ENCODE data around the gene FGGY.
"Not testable (repeated sequence)": the region's sequence is repeated elsewhere in the genome, so short reads cannot be mapped to it uniquely, and the experiment has no call there.

The FGGY gene

DNA sequence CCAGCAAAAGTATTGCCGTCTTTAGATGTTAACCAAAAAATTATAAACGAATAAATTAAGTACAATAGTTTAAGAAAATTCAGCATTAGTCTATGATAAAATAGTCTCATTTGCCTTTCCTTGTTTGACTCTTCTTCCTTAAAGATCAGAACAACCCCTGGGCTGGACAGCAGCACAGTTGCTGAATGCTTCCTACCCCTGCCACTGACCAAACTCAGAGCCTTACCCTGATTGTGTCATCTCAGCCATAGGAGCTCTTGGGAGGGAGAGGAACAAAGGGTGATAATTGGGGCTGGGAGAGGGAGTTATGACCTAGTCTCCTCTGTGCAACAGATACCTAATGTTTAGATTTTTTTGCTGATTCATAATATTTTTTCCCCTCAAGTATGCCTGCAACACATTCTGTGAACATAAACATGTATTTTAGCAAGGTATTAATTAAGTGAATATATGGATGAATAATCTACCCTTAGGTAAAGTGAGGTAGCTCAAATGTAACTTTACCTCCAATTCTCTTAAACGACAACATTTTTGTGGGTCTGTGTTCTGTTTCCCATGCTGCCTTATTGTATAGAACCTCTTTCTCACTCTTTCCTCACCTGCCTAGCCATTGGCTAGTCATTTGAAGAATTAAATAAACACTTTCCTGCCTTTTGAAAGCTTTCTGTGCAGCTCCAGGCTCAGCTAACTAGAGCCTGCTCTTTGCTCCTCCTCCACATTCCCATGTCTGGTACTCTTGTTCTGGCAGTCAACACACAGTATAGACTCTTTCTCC is 46.1 kb downstream of the FGGY start:
- H3K4me1 Mint-ChIP-seq (ENCODE audit: low read depth) = no peaks in the 10 kb centered on the region
- no peaks in the 10 kb centered on the region for H3K27me3 Mint-ChIP-seq
- no peak overlapping the region for H3K27ac Mint-ChIP-seq
- H3K36me3 Mint-ChIP-seq = peaks cover 16% of the 10 kb centered on the region
- no peak overlapping the region for H3K4me3 Mint-ChIP-seq
- no peaks in the 10 kb centered on the region for H3K9me3 Mint-ChIP-seq (ENCODE audit: low read depth)

DNA sequence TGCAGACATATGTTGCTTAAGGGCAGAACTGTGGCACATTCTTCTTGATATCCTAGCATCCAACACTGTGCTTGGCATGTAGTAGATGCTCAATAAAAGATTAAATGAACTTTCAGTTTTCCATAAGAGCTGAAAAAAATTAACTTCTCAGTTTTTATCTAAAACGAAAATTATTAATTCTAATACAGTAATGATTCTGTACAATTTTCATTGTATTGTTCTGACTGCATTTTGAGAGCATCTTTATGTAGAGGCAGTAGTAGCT is 46.6 kb downstream of the FGGY start:
- no peaks in the 10 kb centered on the region for H3K9me3 Mint-ChIP-seq (ENCODE audit: low read depth)
- no peaks in the 10 kb centered on the region for H3K27me3 Mint-ChIP-seq
- H3K36me3 Mint-ChIP-seq = peaks cover 19% of the 10 kb centered on the region
- no peak overlapping the region for H3K27ac Mint-ChIP-seq
- H3K4me3 Mint-ChIP-seq = no peak overlapping the region
- H3K4me1 Mint-ChIP-seq (ENCODE audit: low read depth) = no peaks in the 10 kb centered on the region

DNA sequence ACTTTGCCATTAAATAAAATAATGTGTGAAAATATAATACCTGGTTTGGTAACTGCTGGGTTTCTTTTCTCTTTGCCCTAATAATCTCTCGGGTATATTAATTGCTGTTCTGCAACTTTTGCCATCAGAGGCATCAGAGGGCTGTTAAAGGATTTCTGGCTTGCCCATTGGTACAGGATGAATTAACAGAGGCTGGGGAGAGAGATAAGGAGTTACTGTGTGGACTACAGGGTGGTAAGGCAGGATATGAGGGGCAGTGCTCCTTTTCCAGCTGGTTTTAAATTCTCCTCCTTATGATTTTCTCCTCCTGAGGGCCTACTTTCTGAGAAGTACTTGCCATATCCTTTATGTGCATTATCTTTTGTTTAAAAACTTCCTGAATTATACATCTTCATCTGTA is 48.3 kb downstream of the FGGY start:
- Mint-ChIP-seq H3K9me3 (ENCODE audit: low read depth) (no peaks in the 10 kb centered on the region), H3K27ac (no peak overlapping the region)

DNA sequence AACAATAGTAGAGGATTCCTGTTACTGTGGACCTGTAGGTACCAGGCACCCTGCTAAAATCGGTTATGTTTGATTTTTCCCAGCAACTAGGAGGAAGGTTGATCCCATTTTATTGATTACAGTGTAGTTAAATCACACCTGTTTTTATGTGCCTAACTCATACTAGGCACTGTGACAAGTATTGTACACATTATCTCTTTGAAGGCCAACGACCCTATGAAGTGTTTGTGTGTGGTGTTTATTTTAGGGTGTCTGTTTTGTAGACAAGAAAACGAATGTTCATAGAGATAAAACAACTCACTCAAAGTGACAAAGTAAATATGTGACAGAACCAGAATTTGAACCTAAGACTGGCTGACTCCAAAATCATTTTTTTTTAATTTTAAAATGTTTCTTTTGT is 49.5 kb downstream of the FGGY start:
- Mint-ChIP-seq H3K27me3 (no peaks in the 10 kb centered on the region), H3K27ac (no peak overlapping the region), H3K4me1 (ENCODE audit: low read depth) (no peaks in the 10 kb centered on the region), H3K4me3 (no peak overlapping the region), H3K9me3 (ENCODE audit: low read depth) (no peaks in the 10 kb centered on the region), H3K36me3 (peaks cover 15% of the 10 kb centered on the region)

More for the DNA sequence above, 48.3 kb downstream of the FGGY start:
- no peaks in the 10 kb centered on the region for H3K27me3 Mint-ChIP-seq
- no peaks in the 10 kb centered on the region for H3K4me1 Mint-ChIP-seq (ENCODE audit: low read depth)
- H3K36me3 Mint-ChIP-seq = peaks cover 16% of the 10 kb centered on the region
- H3K4me3 Mint-ChIP-seq = no peak overlapping the region

DNA sequence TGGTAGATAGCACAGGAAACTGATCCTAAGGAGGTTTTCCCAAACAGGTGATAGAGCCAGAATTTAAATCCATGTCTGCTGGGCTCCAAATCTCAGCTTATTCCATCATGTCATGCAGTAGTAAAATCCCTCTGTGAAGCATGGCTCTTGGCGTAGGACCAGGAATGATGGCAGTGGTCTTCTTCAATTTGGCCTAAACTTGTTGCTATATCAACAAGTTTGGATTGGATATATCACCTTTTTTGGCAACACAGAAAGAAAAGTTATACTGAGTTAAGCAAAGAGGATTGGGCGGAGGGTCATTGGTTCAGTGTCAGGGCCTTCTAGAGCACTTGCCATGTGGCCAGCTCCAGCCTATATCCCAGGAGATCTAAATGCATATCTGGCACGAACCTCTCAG is 52.2 kb downstream of the FGGY start:
- no peaks in the 10 kb centered on the region for H3K9me3 Mint-ChIP-seq (ENCODE audit: low read depth)
- peaks cover 14% of the 10 kb centered on the region for H3K36me3 Mint-ChIP-seq
- no peaks in the 10 kb centered on the region for H3K27me3 Mint-ChIP-seq
- H3K27ac Mint-ChIP-seq = no peak overlapping the region
- H3K4me1 Mint-ChIP-seq (ENCODE audit: low read depth) = no peaks in the 10 kb centered on the region
- no peak overlapping the region for H3K4me3 Mint-ChIP-seq

DNA sequence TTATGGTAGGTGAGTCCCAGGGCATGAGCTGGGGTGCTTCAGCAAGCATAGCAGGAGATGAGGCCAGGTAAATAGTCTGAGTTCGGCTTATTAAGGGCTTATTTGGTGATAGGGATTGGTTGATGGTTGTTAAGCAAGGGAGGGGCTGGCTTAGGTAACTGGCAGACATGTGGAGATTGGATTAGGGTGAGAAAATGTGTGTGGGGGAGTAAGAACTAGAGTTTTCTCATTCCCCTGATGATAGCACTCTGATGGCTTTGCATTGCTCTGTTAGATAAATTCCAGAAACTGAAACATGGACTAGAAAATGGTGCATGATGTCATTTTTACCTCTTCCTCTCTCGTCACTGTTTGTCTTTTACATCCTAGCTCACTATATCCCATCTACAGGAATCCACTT is 53.6 kb downstream of the FGGY start:
- H3K4me3 Mint-ChIP-seq = no peak overlapping the region
- peaks cover 18% of the 10 kb centered on the region for H3K36me3 Mint-ChIP-seq
- H3K4me1 Mint-ChIP-seq (ENCODE audit: low read depth) = no peaks in the 10 kb centered on the region
- H3K27me3 Mint-ChIP-seq = no peaks in the 10 kb centered on the region
- H3K27ac Mint-ChIP-seq = no peak overlapping the region
- H3K9me3 Mint-ChIP-seq (ENCODE audit: low read depth) = no peaks in the 10 kb centered on the region

DNA sequence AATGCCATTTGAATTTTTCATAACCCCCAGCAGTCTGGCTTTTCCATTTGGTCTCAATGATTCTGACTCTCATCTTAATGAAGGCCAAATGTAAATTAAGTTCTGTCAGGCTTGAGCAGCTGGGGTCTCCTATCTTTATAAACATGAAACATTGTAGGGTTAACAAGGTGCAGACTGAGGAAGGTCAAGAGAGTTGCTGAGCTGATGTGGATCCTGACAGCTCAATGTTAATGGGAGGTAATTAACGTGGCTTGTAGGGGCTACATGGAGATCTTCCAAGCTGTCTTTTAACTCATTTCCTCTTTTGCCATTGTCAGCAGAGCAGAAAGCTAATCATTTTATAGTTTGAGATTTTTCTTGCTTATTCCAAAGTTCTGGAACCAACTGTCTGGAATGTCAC is 55.2 kb downstream of the FGGY start:
- Mint-ChIP-seq H3K9me3 (ENCODE audit: low read depth) (no peaks in the 10 kb centered on the region), H3K36me3 (peaks cover 14% of the 10 kb centered on the region), H3K4me1 (ENCODE audit: low read depth) (no peaks in the 10 kb centered on the region), H3K27ac (no peak overlapping the region), H3K4me3 (no peak overlapping the region), H3K27me3 (no peaks in the 10 kb centered on the region)

DNA sequence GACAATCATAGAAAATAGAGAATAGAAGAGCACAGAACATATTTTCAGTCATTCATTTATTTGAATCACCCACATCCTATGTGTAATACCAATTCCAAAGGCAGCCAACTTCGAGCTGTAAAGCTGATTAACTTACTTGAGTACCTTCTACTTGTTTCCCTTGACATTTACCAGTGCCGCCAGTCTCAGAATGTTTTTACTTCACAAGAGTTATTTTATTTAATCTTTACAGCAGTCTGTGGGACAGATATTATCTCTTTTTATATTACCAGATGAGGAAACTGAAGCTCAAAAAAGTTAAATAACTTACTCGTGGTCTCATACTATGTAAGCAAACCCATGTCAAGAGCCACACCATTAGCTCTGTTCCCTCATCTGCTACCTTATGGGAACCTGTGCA is 56.6 kb downstream of the FGGY start:
- H3K36me3 Mint-ChIP-seq = peaks cover 16% of the 10 kb centered on the region
- no peak overlapping the region for H3K27ac Mint-ChIP-seq
- no peak overlapping the region for H3K4me3 Mint-ChIP-seq
- no peaks in the 10 kb centered on the region for H3K4me1 Mint-ChIP-seq (ENCODE audit: low read depth)
- no peaks in the 10 kb centered on the region for H3K27me3 Mint-ChIP-seq
- no peaks in the 10 kb centered on the region for H3K9me3 Mint-ChIP-seq (ENCODE audit: low read depth)

DNA sequence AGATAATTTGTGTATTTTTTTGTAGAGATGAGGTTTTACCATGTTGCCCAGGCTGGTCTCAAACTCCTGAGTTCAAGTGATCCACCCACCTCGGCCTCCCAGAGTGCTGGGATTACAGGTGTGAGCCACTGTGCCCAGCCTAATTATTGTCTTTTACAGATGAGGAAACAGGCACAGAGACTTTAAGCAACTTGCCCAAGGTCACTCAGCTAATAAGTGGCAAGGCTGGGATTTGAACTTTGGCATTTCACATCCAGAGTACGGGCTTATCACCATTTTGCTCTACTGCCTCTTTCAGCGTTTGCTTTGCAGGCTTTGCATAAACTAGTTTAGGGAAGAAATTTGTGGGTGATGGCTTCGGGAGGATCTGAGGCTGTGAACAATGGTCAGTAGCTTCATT is 57.3 kb downstream of the FGGY start:
- H3K27ac Mint-ChIP-seq; H3K4me3 Mint-ChIP-seq; H3K27me3 Mint-ChIP-seq; H3K4me1 Mint-ChIP-seq (ENCODE audit: low read depth); H3K9me3 Mint-ChIP-seq (ENCODE audit: low read depth): not testable (repeated sequence)
- peaks cover 12% of the 10 kb centered on the region for H3K36me3 Mint-ChIP-seq

DNA sequence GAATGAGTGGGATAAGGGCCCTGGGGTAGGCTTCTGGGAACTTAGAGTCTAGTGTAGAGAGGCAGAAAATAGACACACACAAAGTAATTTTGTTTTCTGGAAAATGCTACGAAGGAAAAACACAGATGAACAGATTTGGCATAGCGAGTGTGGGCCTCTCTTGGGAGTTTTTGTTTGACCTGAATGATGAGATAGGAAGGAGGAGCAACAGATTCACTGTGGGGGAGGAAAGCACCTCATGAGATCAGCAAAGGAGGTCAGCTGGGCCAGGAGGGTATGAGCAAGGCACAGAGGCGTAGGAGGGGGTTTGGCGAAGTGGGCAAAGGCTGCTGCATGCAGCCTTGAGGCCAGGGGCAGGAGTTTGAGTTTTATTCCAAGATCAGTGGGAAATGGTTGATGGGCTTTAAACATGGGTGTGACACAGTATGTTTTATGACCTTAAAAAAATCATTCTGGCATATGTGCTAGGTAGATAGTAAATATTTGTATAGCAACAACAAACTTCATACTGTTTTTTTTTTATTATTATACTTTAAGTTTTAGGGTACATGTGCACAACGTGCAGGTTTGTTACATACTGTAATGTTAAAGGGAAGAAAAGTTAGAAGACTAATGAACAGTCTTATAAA is 57.9 kb downstream of the FGGY start:
- H3K27ac Mint-ChIP-seq = no peak overlapping the region
- H3K27me3 Mint-ChIP-seq = no peaks in the 10 kb centered on the region

DNA sequence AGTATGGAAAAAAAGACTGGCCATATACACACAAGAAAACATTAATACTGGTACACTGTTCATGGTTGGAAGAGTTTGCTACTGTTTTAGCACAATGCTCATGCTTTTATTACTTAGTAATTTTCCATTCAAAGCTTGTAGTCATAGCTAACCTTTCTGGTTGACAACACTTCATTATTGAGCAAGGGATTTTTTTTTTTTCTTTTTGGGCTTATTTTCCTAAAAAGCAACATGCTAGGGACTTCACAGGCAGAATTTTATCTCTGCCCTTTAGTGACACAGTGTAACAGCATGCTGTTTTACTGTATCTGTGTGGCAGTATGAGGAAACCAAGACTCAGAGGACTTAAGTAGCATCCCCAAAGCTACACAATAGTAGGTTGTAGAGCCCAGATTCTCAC is 58.5 kb downstream of the FGGY start:
- H3K27ac Mint-ChIP-seq = no peak overlapping the region
- no peaks in the 10 kb centered on the region for H3K27me3 Mint-ChIP-seq
- no peaks in the 10 kb centered on the region for H3K4me1 Mint-ChIP-seq (ENCODE audit: low read depth)
- H3K4me3 Mint-ChIP-seq = no peak overlapping the region
- peaks cover 12% of the 10 kb centered on the region for H3K36me3 Mint-ChIP-seq
- no peaks in the 10 kb centered on the region for H3K9me3 Mint-ChIP-seq (ENCODE audit: low read depth)

More for the DNA sequence above, 57.9 kb downstream of the FGGY start:
- H3K4me3 Mint-ChIP-seq = no peak overlapping the region
- peaks cover 12% of the 10 kb centered on the region for H3K36me3 Mint-ChIP-seq
- no peaks in the 10 kb centered on the region for H3K4me1 Mint-ChIP-seq (ENCODE audit: low read depth)
- H3K9me3 Mint-ChIP-seq (ENCODE audit: low read depth) = no peaks in the 10 kb centered on the region

DNA sequence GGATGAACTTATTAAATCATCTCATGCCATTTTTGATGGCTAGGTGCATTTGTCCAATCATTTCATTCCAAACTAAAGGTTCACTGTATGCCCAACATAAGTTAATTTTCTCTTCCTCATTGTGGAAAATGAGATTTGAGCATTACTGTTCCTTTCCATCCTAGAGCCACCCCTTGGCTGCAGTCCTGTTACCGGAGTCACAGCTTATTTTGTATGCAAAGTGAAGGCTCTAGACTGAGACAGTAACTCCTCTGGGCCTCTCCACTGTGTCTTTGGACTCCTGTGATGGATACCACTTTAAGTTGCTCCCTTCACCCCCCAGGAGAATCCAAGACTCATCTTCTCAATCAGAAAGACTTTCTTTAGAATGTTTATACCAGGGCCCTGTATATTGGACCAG is 59.7 kb downstream of the FGGY start:
- Mint-ChIP-seq H3K9me3 (ENCODE audit: low read depth) (no peaks in the 10 kb centered on the region), H3K27me3 (no peaks in the 10 kb centered on the region), H3K4me1 (ENCODE audit: low read depth) (no peaks in the 10 kb centered on the region), H3K27ac (no peak overlapping the region), H3K36me3 (peaks cover 9% of the 10 kb centered on the region), H3K4me3 (no peak overlapping the region)

DNA sequence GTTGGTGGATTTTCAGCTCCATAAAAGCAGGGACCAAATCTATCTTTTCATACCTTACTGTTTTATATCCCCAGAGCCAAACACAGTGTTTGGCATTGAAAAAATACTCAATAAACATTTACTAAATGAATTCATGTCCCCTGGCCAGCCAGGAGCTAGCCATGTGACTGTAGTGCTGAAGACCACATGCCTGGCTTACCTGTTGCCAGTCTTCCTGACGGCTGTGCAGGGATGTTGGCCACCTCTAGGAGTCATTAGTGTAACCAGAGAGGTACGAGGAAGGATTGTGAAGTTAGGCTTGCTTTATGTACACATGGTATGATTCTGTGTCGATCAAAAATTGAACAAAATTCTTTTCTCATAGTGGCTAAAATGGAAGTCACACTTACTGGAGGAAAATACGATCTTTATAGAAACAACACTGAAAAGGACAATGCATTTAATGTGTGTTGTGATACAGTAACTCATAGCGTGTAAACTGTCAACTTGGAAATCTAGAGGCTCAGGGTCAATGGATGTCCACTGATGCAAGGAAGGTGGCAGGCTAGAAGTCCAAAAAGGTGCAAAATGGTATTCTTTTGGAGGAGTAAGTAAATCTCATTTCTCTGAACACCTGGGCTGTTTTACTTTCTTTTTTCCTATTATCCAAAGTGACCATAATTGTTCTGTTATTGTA is 60.9 kb downstream of the FGGY start:
- H3K4me1 Mint-ChIP-seq (ENCODE audit: low read depth) = no peaks in the 10 kb centered on the region
- H3K4me3 Mint-ChIP-seq = no peak overlapping the region
- H3K27me3 Mint-ChIP-seq = no peaks in the 10 kb centered on the region
- no peaks in the 10 kb centered on the region for H3K9me3 Mint-ChIP-seq (ENCODE audit: low read depth)
- H3K27ac Mint-ChIP-seq = no peak overlapping the region
- peaks cover 14% of the 10 kb centered on the region for H3K36me3 Mint-ChIP-seq

DNA sequence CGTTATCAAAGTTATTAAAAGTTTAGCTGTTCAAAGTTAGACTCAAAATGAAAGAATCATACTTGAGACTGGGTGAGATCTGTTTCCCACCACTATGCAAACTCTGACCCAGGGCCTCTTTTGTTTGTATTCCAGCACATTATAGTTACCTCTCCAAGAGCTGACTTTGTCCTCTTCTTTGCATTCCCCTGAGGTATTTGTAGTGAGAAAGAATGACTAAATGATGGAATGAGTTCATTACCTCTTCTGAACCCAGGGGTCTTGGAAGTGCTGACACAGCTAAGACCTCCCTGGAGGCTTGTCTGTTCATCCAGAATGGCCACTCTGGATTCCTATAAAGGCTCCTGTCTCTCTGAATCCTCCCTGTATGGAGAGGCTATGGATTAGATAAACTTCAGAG is 62.4 kb downstream of the FGGY start:
- H3K4me3 Mint-ChIP-seq = no peak overlapping the region
- no peak overlapping the region for H3K27ac Mint-ChIP-seq
- no peaks in the 10 kb centered on the region for H3K4me1 Mint-ChIP-seq (ENCODE audit: low read depth)
- H3K9me3 Mint-ChIP-seq (ENCODE audit: low read depth) = no peaks in the 10 kb centered on the region
- peaks cover 16% of the 10 kb centered on the region for H3K36me3 Mint-ChIP-seq
- H3K27me3 Mint-ChIP-seq = no peaks in the 10 kb centered on the region

DNA sequence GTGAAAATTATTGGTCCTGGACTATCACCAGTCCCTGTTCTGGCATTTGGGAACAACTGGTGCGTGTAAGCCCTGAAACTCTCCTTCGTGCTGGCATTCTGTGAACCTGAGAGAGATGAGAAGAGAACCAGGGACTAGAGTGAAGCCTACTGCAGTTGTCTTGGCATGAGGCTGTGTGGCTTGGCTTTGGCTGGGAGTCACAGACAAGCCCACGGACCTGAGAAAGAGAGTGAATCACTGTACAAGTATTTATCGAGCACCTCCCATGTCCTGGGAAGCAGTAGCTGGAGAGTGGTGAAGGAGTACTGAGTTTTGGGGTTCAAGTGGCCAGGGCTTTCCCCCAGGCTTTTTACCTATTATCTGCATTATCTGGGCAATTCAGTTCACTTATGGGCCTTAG is 63.3 kb downstream of the FGGY start:
- peaks cover 18% of the 10 kb centered on the region for H3K36me3 Mint-ChIP-seq
- H3K27me3 Mint-ChIP-seq = no peaks in the 10 kb centered on the region
- H3K4me1 Mint-ChIP-seq (ENCODE audit: low read depth) = no peaks in the 10 kb centered on the region
- no peak overlapping the region for H3K27ac Mint-ChIP-seq
- H3K9me3 Mint-ChIP-seq (ENCODE audit: low read depth) = no peaks in the 10 kb centered on the region
- no peak overlapping the region for H3K4me3 Mint-ChIP-seq

DNA sequence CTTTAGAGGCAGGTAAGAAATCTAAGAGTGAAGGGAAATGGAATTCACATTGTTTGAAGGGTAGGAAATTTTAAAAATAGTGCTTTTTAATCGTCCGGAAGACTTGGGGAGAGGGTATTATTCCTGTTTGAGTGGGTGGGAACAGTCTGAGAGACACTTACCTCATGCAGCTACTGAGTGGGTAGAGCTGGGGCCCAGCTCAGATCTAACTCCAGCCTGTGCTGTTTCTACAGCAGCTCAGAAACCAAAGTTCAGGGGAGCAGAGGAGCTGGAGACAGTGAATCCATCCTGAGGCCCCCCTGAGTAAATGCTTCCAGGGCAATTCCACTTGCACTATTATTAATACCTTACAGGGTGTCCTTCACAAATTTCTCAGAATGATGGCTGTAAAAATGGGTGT is 63.8 kb downstream of the FGGY start:
- Mint-ChIP-seq H3K9me3 (ENCODE audit: low read depth) (no peaks in the 10 kb centered on the region), H3K27me3 (no peaks in the 10 kb centered on the region), H3K36me3 (peaks cover 18% of the 10 kb centered on the region), H3K27ac (no peak overlapping the region), H3K4me3 (no peak overlapping the region), H3K4me1 (ENCODE audit: low read depth) (no peaks in the 10 kb centered on the region)

Data from activated naive CD8-positive, alpha-beta T cell (primary cell).